Bladder microvascular endothelial cell (primary cell): ENCODE results near the gene TANK. TPM values are rescaled to one million over a fixed set of nuclear protein-coding genes. Genes with fewer than 3 reads are reported as not detected.

Source experiments
- total RNA-seq: library from RNA; depleted of rRNA; stranded (reverse); fragments of >200 nt; gene quantifications from 2 replicates; pipeline ENCODE4 v1.2.3, GENCODE V29; 2014

TANK gene, protein sequence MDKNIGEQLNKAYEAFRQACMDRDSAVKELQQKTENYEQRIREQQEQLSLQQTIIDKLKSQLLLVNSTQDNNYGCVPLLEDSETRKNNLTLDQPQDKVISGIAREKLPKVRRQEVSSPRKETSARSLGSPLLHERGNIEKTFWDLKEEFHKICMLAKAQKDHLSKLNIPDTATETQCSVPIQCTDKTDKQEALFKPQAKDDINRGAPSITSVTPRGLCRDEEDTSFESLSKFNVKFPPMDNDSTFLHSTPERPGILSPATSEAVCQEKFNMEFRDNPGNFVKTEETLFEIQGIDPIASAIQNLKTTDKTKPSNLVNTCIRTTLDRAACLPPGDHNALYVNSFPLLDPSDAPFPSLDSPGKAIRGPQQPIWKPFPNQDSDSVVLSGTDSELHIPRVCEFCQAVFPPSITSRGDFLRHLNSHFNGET
- total RNA-seq: 60.7 and 121 TPM in 2 replicates

DNA sequence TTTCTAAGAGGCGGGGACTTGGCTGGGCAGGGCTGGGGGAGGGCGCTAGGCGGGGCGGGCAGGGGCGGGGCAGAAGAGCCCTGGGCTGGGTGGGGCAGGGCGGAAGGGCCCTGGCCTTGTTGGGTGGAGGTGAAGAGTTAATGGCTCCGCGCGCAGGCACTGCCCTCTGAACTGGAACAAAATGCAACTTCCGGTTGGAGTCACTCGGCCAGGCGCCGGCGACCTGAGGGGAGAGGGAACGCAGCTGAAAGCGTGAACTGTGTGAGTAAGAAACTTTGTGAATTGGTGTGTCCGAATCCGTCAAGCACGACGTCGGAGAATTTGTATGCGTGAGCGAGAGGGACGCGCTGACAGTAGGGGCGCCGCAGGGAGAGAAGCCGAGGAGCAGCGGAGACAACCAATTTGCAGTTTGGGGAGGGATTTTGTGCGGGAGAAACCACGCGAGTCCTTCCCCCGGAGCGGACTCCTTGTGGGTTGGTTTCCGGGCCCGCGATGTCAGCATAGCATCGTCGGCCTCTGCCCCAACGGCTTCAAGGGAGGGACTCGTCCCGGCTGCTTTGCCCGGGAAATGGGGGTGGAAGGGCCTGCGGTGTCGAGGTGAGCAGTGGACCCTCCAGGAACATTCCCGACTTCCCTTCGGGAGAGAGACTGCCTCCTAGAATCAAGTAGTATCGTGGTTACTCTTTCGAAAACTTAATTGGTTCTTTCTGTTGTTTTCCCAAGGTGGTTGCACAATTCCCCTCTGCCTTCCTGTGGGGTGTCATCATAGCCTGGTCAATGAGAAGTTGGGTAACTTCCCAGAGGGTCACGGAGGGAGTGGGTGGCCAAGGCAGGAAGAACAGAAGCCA, at the start of gene TANK:
Gene TANK, plus strand, starts transcription at position 203 of the 848 bp plus-strand sequence. CDS start 19,235 bp downstream, outside the sequence.

Other genes starting within 250 kb of the TANK start
- gene PSMD14, start 148.0 kb downstream of the TANK start, total RNA-seq: 62.3 and 98.2 TPM in 2 replicates